HepG2 (cell line): ENCODE results near the gene MXD3. TPM values are rescaled to one million over a fixed set of nuclear protein-coding genes. Genes with fewer than 3 reads are reported as not detected.

ENCODE experiments used
- CBX1 ChIP-seq: IDR thresholded peaks from one replicate; pipeline ENCODE4 v1.6.1; 2016; ENCODE audit warnings: antibody characterized with exemption, low read depth
- DNMT1 ChIP-seq: sonication (generic); formaldehyde crosslinking; IDR thresholded peaks from 2 replicates; pipeline ENCODE4 v1.5.1; 2020; ENCODE audit warnings: mild to moderate bottlenecking, missing genetic modification reagents
- ELF4 ChIP-seq: sonication (generic); formaldehyde crosslinking; IDR thresholded peaks from 2 replicates; pipeline ENCODE4 v1.5.0; 2020; ENCODE audit warnings: missing genetic modification reagents, mild to moderate bottlenecking, moderate library complexity, borderline replicate concordance
- FOXJ3 ChIP-seq: sonication (generic); formaldehyde crosslinking; IDR thresholded peaks from 2 replicates; pipeline ENCODE4 v1.4.0; 2020; ENCODE audit warnings: missing genetic modification reagents, mild to moderate bottlenecking, borderline replicate concordance
- KDM3A ChIP-seq: IDR thresholded peaks from 2 replicates; pipeline ENCODE4 v1.6.1; 2018; ENCODE audit warnings: low read depth, missing compliant biosample characterization
- MXD4 ChIP-seq: IDR thresholded peaks from 2 replicates; pipeline ENCODE4 v1.6.1; 2016; ENCODE audit warnings: mild to moderate bottlenecking, missing biosample characterization, missing genetic modification reagents
- RBM39 ChIP-seq: fragments of 200-400 bp; formaldehyde crosslinking; IDR thresholded peaks from one replicate; pipeline ENCODE4 v1.6.1; 2018; ENCODE audit warnings: antibody characterized with exemption, mild to moderate bottlenecking, low read depth, low read length; ENCODE audit not compliant: poor library complexity, severe bottlenecking
- RFX3 ChIP-seq: IDR thresholded peaks from 2 replicates; pipeline ENCODE4 v1.6.1; 2016; ENCODE audit warnings: missing biosample characterization, missing genetic modification reagents
- ZNF20 ChIP-seq: sonication (generic); formaldehyde crosslinking; IDR thresholded peaks from 2 replicates; pipeline ENCODE4 v1.4.0; 2020; ENCODE audit warnings: mild to moderate bottlenecking, moderate library complexity, missing genetic modification reagents
- ZNF260 ChIP-seq: sonication (generic); formaldehyde crosslinking; IDR thresholded peaks from 2 replicates; pipeline ENCODE4 v1.4.0; 2020; ENCODE audit warnings: missing genetic modification reagents, low read depth, mild to moderate bottlenecking, borderline replicate concordance
- ZNF337 ChIP-seq: sonication (generic); formaldehyde crosslinking; IDR thresholded peaks from 2 replicates; pipeline ENCODE4 v1.5.1; 2020; ENCODE audit warnings: missing genetic modification reagents, low read depth, mild to moderate bottlenecking, borderline replicate concordance
- ZNF44 ChIP-seq: sonication (generic); formaldehyde crosslinking; IDR thresholded peaks from 2 replicates; pipeline ENCODE4 v1.5.1; 2020; ENCODE audit warnings: mild to moderate bottlenecking, missing genetic modification reagents
- polyA plus RNA-seq, 8 experiments: library from polyadenylated mRNA; depleted of rRNA in 3 of 8; stranded (reverse) in 7 of 8; unstranded in 1 of 8; fragments of >200 nt; fragmentation: Illumina TruSeq in 4 of 8; extraction: Trizol in 4 of 8; gene quantifications; 2 replicates each; pipeline versions ENCODE4 v1.2.1 to v1.2.3, GENCODE V29; 2011 to 2016; ENCODE audit warnings: low read depth in 4 of 8, missing spikeins in 1 of 8, mixed read lengths in 1 of 8; ENCODE audit not compliant: insufficient read depth in 1 of 8
- total RNA-seq, 5 experiments: library from RNA; depleted of rRNA; stranded (reverse); fragments of >200 nt; fragmentation: Illumina TruSeq; extraction: Trizol; gene quantifications; 2 replicates each; pipeline ENCODE4 v1.2.3, GENCODE V29; 2016; ENCODE audit warnings: low read depth in 1 of 5
- TF ChIP-seq, protein P1 (sequence below): sonication (generic); formaldehyde crosslinking; IDR thresholded peaks from one replicate; pipeline ENCODE4 v1.5.1; 2020; ENCODE audit warnings: mild to moderate bottlenecking, missing genetic modification reagents; ENCODE audit errors: not compliant biosample characterization
- TF ChIP-seq, protein P2 (sequence below): sonication (generic); formaldehyde crosslinking; IDR thresholded peaks from 2 replicates; pipeline ENCODE4 v1.4.0; 2020; ENCODE audit warnings: mild to moderate bottlenecking, missing genetic modification reagents
- TF ChIP-seq, protein P3 (sequence below): sonication (generic); formaldehyde crosslinking; IDR thresholded peaks from 2 replicates; pipeline ENCODE4 v1.9.0; 2021; ENCODE audit warnings: missing genetic modification reagents, borderline replicate concordance

Gene MXD3
- total and polyA plus RNA-seq, 2 of the 13 experiments (the other 11 are each of a cell fraction or from before 2014, with no cell fraction given): 10.5 to 12.8 TPM

DNA sequence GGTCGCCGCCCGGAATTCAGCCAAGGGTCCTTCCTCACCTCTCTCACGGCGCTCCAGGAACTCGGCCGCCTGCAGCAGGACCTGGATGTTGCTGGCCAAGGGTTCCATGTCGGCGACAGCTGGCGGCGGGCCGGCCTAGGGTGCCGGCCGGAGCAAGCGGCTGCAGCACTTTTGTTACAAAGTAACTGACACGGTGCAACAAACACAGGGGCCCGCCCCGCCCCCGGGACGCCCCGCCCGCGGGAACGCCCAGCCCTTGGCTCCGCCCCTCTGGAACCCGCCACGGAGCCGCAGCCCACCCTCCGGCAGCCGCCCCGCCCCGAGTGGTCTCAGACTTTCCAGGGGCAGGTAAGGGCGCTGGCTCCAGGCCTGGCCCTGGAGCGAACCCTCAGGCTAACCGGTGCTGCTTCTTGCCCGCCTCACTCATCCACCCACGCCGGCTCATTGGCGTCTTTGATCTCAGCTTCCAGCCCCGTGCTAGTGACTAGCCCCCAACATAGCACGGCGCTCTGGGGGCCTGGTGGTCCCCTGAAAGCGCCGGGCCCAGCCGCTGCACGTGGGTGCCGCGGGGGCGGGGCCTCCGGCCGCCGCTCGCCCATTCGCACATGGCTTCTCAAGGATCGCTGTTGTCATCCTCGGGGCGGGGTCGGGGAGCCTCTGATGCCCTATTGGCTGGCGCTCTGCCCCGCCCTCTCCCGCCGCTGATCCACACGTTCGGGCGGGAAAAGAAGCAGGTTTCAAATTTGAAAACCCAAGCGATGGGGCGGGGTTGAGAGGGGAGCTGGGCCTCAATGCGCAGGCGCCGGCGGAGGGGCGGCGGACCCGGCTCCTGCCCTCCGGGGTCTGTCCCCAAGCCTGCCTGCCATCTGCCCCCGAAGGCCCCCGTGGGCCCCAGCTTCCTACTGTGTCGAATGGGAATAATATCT is at the start of gene MXD3 (continued):
- TF ChIP-seq, protein P1, sequence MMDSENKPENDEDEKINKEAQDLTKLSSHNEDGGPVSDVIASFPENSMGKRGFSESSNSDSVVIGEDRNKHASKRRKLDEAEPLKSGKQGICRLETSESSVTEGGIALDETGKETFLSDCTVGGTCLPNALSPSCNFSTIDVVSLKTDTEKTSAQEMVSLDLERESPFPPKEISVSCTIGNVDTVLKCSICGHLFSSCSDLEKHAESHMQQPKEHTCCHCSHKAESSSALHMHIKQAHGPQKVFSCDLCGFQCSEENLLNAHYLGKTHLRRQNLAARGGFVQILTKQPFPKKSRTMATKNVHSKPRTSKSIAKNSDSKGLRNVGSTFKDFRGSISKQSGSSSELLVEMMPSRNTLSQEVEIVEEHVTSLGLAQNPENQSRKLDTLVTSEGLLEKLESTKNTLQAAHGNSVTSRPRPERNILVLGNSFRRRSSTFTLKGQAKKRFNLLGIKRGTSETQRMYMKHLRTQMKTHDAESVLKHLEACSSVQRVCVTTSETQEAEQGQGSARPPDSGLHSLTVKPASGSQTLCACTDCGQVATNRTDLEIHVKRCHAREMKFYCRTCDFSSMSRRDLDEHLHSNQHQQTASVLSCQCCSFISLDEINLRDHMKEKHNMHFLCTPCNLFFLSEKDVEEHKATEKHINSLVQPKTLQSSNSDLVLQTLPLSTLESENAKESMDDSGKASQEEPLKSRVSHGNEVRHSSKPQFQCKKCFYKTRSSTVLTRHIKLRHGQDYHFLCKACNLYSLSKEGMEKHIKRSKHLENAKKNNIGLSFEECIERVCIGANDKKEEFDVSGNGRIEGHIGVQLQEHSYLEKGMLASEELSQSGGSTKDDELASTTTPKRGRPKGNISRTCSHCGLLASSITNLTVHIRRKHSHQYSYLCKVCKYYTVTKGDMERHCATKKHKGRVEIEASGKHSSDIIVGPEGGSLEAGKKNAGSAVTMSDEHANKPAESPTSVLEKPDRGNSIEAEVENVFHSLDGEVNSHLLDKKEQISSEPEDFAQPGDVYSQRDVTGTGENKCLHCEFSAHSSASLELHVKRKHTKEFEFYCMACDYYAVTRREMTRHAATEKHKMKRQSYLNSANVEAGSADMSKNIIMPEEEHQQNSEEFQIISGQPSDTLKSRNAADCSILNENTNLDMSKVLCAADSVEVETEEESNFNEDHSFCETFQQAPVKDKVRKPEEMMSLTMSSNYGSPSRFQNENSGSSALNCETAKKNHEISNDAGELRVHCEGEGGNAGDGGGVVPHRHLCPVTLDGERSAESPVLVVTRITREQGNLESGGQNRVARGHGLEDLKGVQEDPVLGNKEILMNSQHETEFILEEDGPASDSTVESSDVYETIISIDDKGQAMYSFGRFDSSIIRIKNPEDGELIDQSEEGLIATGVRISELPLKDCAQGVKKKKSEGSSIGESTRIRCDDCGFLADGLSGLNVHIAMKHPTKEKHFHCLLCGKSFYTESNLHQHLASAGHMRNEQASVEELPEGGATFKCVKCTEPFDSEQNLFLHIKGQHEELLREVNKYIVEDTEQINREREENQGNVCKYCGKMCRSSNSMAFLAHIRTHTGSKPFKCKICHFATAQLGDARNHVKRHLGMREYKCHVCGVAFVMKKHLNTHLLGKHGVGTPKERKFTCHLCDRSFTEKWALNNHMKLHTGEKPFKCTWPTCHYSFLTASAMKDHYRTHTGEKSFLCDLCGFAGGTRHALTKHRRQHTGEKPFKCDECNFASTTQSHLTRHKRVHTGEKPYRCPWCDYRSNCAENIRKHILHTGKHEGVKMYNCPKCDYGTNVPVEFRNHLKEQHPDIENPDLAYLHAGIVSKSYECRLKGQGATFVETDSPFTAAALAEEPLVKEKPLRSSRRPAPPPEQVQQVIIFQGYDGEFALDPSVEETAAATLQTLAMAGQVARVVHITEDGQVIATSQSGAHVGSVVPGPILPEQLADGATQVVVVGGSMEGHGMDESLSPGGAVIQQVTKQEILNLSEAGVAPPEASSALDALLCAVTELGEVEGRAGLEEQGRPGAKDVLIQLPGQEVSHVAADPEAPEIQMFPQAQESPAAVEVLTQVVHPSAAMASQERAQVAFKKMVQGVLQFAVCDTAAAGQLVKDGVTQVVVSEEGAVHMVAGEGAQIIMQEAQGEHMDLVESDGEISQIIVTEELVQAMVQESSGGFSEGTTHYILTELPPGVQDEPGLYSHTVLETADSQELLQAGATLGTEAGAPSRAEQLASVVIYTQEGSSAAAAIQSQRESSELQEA: no peak
- TF ChIP-seq, protein P2, sequence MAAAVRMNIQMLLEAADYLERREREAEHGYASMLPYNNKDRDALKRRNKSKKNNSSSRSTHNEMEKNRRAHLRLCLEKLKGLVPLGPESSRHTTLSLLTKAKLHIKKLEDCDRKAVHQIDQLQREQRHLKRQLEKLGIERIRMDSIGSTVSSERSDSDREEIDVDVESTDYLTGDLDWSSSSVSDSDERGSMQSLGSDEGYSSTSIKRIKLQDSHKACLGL (CRISPR knock-in tag): peak; percentile 99; the same call in 1 of the 2 replicates
- TF ChIP-seq ZNF20 (CRISPR knock-in tag) (no peak), ZNF44 (CRISPR knock-in tag) (no peak), RFX3 (CRISPR knock-in tag) (no peak), RBM39 (peak; percentile 82), ZNF260 (no peak), MXD4 (CRISPR knock-in tag) (peak; percentile 97), FOXJ3 (no peak), KDM3A (CRISPR knock-in tag) (no peak), ELF4 (CRISPR knock-in tag) (no peak), DNMT1 (CRISPR knock-in tag) (0 out of 2 replicates have a peak, but pooled peaks have one; percentile 68), CBX1 (no peak), ZNF337 (CRISPR knock-in tag) (no peak)
- TF ChIP-seq, protein P3, sequence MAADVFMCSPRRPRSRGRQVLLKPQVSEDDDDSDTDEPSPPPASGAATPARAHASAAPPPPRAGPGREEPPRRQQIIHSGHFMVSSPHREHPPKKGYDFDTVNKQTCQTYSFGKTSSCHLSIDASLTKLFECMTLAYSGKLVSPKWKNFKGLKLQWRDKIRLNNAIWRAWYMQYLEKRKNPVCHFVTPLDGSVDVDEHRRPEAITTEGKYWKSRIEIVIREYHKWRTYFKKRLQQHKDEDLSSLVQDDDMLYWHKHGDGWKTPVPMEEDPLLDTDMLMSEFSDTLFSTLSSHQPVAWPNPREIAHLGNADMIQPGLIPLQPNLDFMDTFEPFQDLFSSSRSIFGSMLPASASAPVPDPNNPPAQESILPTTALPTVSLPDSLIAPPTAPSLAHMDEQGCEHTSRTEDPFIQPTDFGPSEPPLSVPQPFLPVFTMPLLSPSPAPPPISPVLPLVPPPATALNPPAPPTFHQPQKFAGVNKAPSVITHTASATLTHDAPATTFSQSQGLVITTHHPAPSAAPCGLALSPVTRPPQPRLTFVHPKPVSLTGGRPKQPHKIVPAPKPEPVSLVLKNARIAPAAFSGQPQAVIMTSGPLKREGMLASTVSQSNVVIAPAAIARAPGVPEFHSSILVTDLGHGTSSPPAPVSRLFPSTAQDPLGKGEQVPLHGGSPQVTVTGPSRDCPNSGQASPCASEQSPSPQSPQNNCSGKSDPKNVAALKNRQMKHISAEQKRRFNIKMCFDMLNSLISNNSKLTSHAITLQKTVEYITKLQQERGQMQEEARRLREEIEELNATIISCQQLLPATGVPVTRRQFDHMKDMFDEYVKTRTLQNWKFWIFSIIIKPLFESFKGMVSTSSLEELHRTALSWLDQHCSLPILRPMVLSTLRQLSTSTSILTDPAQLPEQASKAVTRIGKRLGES (CRISPR knock-in tag): no peak
